Subcutaneous adipose tissue (tissue), 4 donors: ENCODE data around the gene SLC22A9. TPM values are rescaled to one million over a fixed set of nuclear protein-coding genes. Genes with fewer than 3 reads are reported as not detected.

ENCODE experiments used
- total RNA-seq, 4 donors: library from RNA; depleted of rRNA; stranded (reverse); fragments of >200 nt; gene quantifications; one replicate each; pipeline ENCODE4 v1.1.0, GENCODE V29; 2016
- TF ChIP-seq, protein P1 (sequence below): fragments of 450-650 bp; IDR thresholded peaks from one replicate; pipeline ENCODE4 v1.5.1; 2016; ENCODE audit warnings: low read depth, mild to moderate bottlenecking, control low read depth, antibody characterized with exemption, moderate library complexity

SLC22A9 gene
- total RNA-seq, 4 donors from 2014 or later, result not detected

- TF ChIP-seq, protein P1, sequence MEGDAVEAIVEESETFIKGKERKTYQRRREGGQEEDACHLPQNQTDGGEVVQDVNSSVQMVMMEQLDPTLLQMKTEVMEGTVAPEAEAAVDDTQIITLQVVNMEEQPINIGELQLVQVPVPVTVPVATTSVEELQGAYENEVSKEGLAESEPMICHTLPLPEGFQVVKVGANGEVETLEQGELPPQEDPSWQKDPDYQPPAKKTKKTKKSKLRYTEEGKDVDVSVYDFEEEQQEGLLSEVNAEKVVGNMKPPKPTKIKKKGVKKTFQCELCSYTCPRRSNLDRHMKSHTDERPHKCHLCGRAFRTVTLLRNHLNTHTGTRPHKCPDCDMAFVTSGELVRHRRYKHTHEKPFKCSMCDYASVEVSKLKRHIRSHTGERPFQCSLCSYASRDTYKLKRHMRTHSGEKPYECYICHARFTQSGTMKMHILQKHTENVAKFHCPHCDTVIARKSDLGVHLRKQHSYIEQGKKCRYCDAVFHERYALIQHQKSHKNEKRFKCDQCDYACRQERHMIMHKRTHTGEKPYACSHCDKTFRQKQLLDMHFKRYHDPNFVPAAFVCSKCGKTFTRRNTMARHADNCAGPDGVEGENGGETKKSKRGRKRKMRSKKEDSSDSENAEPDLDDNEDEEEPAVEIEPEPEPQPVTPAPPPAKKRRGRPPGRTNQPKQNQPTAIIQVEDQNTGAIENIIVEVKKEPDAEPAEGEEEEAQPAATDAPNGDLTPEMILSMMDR, result no peak
Measured at GRCh38 chr11:63417174-63417852, 47.7 kb downstream of the SLC22A9 start.

- TF ChIP-seq, protein P1, result no peak
Measured at GRCh38 chr11:63427971-63428508, 58.5 kb downstream of the SLC22A9 start.

GRCh38 chr11:63443714-63444113, 74.1 kb downstream of the SLC22A9 start:
- TF ChIP-seq, protein P1, result no peak

DNA sequence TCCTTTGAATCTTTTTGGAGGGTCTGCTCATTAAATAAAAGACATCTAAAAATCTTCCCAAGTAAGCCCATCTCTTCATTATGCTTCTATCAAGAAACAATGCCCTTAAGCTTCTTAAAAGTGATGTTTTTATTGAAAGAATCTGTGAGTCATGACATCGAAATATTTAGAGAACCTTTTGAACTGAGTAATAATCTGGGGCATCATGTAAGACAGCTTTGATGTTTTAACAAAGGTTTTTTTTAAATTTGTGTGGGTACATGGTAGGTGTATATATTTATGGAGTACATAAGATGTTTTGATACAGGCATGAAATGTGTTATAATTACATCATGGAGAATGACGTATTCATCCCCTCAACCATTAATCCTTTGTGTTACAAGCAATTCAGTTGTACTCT, 74.6 kb downstream of the SLC22A9 start:
- TF ChIP-seq, protein P1, result no peak

DNA sequence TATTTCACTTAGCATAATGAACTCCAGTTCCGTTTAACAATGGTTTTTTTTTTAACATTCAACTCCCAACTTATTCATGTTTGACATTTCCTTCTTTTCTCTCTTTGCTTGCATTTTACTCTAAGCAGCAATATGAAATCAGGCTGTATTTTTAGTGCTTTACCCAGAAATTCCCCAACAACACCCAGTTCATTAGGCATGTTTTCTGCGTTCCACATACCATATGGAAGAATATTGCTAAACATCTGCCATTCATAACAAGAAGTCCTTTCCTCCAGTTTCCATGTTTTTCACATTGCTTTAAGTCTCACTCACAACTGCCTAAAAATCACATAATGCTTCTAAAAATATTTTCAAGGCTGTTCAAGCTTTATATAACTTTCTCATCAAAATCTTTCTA, 75.5 kb downstream of the SLC22A9 start:
- TF ChIP-seq, protein P1, result no peak

DNA sequence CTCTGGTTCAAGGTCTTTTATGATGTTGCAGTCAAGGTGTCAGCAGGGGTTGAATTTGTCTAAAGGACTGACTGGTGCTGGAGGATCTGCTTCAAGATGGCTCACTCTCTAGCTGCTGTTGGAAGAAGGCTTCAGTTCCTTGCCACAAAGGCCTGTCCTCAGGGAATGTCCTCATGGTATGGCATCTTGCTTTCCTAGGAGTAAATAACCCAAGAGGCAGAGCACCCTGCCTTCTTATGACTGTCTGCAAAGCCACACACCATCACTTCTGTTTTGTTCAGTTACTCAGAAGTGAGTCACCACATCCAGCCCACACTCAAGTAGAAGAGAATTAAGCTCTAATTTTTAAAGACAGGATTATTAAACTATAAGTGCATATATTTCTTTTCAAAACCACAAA, 76.1 kb downstream of the SLC22A9 start:
- TF ChIP-seq, protein P1, result no peak

DNA sequence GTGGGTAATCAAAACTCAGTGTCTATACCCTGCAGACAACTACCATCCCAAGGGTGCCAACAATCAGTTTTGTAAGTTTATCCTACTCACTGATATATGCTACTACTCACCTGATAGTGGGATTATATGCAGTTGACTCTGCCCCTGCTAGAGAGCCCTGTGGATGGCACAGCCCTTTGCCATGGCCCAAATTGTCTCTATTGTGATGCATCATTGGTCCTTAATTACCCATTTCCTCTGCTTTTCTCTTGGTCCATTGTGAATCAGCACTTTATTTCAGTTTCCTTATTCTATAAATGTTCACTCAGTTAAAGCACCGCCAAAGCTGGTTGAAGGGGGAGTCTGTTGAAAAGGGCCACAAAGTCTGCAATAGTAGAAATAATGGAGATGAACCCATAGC, 79.1 kb downstream of the SLC22A9 start:
- TF ChIP-seq, protein P1, result no peak
